Iris pigment epithelial cell (primary cell): ENCODE results near the gene VIPR2.
"Not testable (repeated sequence)": the region's sequence is repeated elsewhere in the genome, so short reads cannot be mapped to it uniquely, and the experiment has no call there.

Experiments used
- DNase-seq: peaks from one replicate; pipeline ENCODE4 v3.0.0-alpha.2; 2011; ENCODE audit warnings: low read depth

The VIPR2 gene

GRCh38 chr7:159091480-159092475 lies 52.9 kb downstream of the VIPR2 start:
- DNase-seq: no peak

- no peak for DNase-seq
These were observed 53.6 kb downstream of the VIPR2 start for GRCh38 chr7:159091041-159091440.

- no peak for DNase-seq
These were observed 56.4 kb downstream of the VIPR2 start for GRCh38 chr7:159088016-159088865.

DNA sequence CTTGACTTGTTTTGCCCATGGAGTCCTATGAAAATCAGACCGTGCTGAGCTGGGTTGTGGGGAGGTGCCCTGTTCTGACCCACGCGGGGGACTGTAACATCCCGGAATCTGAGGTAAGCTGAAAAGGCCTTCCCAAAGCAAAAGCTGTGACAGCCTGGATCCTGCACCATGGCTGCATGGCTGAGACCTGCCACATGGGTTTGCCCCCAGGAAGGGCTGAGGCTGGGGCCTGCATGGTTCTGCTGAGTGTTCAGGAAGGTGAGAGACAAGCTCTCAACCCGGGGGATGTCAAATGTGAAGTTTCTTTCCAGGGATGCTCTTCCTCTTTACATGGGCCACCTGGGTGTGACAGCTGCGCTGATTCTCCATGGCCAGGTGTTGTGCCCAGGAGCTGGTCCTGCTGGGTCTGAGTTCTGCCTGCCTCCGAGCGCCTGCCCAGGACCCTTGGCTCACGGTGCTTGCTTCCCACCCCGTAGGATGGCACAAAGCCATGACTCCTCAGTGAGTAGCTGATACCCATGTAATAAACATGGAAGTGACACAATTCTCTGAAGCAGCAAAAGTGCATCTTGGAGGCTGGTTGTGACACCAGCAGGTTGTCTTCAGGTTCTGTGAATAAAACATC lies 58.3 kb downstream of the VIPR2 start:
- no peak for DNase-seq

- no peak for DNase-seq
These were observed 60.4 kb downstream of the VIPR2 start for GRCh38 chr7:159084069-159084801.

DNA sequence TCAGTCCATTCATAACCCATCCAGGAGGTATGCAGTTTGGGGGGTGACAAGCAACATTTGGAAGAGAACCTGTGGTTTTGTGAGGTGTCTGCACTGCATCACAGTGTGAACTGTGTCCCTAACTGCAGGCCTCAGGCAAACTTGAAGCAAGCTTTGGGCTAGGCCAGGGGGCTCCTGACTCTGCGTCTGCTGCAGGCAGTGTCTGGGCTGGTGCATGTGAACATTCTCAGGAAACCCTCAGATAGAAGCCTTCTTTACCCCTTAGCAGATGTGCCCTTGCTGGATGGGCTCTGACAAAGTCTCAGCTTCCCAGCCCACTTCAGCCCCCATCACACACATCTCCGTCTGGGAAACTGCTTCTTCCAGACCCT lies 61.0 kb downstream of the VIPR2 start:
- DNase-seq: no peak

- DNase-seq: no peak
These were observed 61.5 kb downstream of the VIPR2 start for GRCh38 chr7:159083001-159083697.

DNA sequence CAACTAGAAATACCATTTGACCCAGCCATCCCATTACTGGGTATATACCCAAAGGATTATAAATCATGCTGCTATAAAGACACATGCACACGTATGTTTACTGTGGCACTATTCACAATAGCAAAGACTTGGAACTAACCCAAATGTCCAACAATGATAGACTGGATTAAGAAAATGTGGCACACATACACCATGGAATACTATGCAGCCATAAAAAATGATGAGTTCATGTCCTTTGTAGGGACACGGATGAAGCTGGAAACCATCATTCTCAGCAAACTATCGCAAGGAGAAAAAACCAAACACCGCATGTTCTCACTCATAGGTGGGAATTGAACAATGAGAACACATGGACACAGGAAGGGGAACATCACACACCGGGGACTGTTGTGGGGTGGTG lies 62.6 kb downstream of the VIPR2 start:
- not testable (repeated sequence) for DNase-seq

DNA sequence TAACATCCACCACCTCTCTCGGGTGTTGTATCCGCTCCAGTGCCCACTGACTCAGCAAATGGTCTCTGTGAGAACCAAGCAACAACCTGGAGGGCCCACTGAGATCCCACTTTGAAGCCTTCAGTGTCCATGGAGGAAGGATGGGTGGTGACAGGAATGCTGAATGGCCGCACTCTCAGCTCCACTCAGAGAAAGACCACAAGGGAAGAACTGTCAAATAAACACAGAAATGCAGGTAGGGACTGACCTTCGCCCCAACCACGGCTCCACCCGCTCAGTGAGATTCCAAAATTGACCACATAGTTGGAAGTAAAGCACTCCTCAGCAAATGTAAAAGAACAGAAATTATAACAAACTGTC lies 65.8 kb downstream of the VIPR2 start:
- no peak for DNase-seq

- DNase-seq: no peak
These were observed 66.3 kb downstream of the VIPR2 start for GRCh38 chr7:159078193-159078910.

DNA sequence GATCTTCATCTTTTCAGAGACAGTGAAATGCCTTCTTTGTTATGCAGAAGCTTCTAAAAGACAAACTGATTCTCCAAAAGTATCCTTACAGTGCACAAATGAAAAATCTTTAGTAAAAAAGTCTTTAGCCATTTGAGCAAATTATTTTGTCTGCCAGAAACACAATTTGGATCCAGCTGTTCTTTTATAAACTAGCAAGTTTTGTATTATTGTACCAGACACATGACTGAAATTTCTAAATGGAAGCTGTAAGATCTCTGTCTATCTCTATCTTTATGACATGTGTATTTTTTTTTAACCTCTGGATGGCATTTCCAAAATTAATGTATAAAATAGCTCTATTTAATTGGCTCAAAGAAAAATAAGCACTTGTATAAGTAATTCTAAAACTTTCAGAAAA lies 68.3 kb downstream of the VIPR2 start:
- DNase-seq: no peak

- DNase-seq: no peak
These were observed 69.0 kb downstream of the VIPR2 start for GRCh38 chr7:159075563-159076238.

DNA sequence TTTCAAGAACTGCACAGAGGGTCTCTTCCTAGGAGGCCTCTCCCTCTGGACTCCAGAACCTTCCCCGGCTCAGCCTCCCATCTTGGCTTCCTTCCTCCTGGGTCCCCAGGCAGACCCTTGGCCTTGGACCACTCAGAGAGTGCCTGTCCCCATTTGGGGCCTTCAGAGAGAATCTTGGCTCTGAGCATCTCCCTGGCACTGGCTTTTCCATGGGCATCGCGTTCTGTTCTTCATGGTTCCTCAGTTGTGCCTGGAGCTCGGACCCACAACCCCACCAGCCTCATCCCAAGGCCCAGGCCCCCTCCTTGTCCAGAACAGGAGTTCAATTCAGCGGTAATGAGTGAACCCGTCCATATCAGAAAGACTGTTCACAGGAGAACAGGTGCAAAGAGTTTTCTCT lies 73.4 kb downstream of the VIPR2 start:
- no peak for DNase-seq

GRCh38 chr7:159070431-159071148 lies 74.1 kb downstream of the VIPR2 start:
- peak; percentile 44 for DNase-seq

DNA sequence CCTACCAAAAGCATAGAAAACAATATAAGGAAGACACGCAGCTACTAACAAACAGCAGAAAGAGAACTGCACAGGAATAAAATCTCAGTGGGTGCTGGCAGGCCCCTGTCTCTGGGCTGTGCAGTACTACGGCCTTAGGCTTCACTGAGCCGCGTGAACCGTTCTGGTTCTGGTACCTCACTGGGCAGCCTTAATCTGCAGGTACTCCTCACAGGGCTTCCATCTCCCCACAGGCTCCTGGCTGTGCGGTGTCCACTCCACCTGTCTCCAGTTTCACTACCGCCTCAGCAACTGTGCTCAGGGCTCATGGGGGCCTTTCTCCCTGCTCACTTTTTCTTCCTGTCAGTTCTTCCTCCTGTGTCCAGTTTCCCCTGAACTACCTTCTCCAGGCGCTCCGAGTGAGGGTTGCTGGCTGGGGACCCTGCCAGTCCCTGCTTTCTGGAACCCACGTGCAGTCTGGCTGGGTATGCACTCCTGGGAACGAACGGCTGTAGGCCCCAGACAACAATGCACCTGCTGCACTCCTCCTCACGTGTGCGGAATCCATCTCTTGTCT lies 75.7 kb downstream of the VIPR2 start:
- no peak for DNase-seq

DNA sequence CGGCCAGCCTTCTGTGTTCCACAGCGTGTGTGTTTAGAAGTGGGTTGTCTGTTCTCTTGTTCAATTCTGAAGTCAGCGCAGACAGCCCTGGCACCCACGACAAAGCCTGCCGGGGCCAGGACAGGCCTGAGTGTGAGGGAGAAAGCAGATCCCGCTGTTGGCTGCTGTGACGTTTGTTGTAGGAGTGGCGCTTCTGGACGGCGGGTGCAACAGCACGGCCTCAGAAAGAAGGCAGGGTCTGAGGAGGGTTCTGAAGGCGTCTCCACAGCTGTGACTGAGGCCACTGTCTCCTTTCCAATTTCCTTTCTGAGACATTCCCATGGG lies 76.2 kb downstream of the VIPR2 start:
- DNase-seq: no peak

- DNase-seq: no peak
These were observed 76.8 kb downstream of the VIPR2 start for GRCh38 chr7:159067576-159068487.
